ENCODE measurements around the gene TSKU. TPM values are rescaled to one million over a fixed set of nuclear protein-coding genes. Genes with fewer than 3 reads are reported as not detected.

The TSKU gene
- total RNA-seq, 1 experiment from 2014 or later = 99.4 TPM

GRCh38 chr11:76786016-76786415, 2.9 kb downstream of the TSKU start:
- peak overlapping the region; percentile 85 for H3K27ac ChIP-seq
- no TSS peak for BruUV-seq (replicated peaks)
- peak overlapping the region; percentile 94 for H3K4me3 ChIP-seq
- no peak for TF ChIP-seq EZH2 (IDR thresholded peaks at IDR 0.05; ENCODE audit: low read depth)
- no peak for TF ChIP-seq CTCF (conservative IDR thresholded peaks at IDR 0.05)
- POLR2A ChIA-PET (ENCODE audit: unreplicated experiment) = interaction anchor here (1.5 kb wide), 1 partner anchor 16 kb away, joined by 9 read pairs; no protein-coding TSS in a partner anchor
- H3K27me3 ChIP-seq (ENCODE audit: insufficient read depth, low read depth) = no peaks in the 10 kb centered on the region
- no peak for DNase-seq
- peaks cover 67% of the 10 kb centered on the region for H3K4me1 ChIP-seq (replicated peaks; ENCODE audit: insufficient read depth)
- H3K79me2 ChIP-seq (ENCODE audit: low read depth) = peaks cover 95% of the 10 kb centered on the region
- peaks cover 44% of the 10 kb centered on the region for H3K36me3 ChIP-seq (ENCODE audit: low read depth)
- H3F3A ChIP-seq (ENCODE audit: insufficient read depth, low read depth) = peaks cover 62% of the 10 kb centered on the region
- no peak overlapping the region for H2AFZ ChIP-seq
- peaks cover 45% of the 10 kb centered on the region for H4K20me1 ChIP-seq (ENCODE audit: insufficient read depth)
- no peaks in the 10 kb centered on the region for H3K9me2 ChIP-seq (ENCODE audit: insufficient read depth)
- H3K9me3 ChIP-seq (ENCODE audit: insufficient read depth, low read depth) = no peaks in the 10 kb centered on the region
- intact Hi-C loops (cut with micrococcal nuclease; ENCODE audit: unreplicated experiment) = loop anchor here (5.0 to 10.0 kb wide), 2 partner anchors 34 to 341 kb away; partner anchors contain the start of gene EMSY
- peak overlapping the region; percentile 98 for H3K4me2 ChIP-seq
- CTCF ChIA-PET = no interaction called here

- Histone ChIP-seq H3K36me3 (ENCODE audit: low read depth) (peaks cover 49% of the 10 kb centered on the region), H3K27me3 (ENCODE audit: insufficient read depth, low read depth) (no peaks in the 10 kb centered on the region), H3K9me3 (ENCODE audit: insufficient read depth, low read depth) (no peaks in the 10 kb centered on the region), H3K79me2 (ENCODE audit: low read depth) (peaks cover 95% of the 10 kb centered on the region), H3K4me1 (replicated peaks; ENCODE audit: insufficient read depth) (peaks cover 67% of the 10 kb centered on the region), H3K4me2 (peak overlapping the region; percentile 98), H3K27ac (peak overlapping the region; percentile 85), H3K9me2 (ENCODE audit: insufficient read depth) (no peaks in the 10 kb centered on the region), H2AFZ (no peak overlapping the region), H3K4me3 (peak overlapping the region; percentile 94), H4K20me1 (ENCODE audit: insufficient read depth) (peaks cover 49% of the 10 kb centered on the region), H3F3A (ENCODE audit: insufficient read depth, low read depth) (peaks cover 59% of the 10 kb centered on the region)
- peak in 1 of 2 experiments; percentile 32 for DNase-seq
- TF ChIP-seq EZH2 (IDR thresholded peaks at IDR 0.05; ENCODE audit: low read depth) (no peak), CTCF (conservative IDR thresholded peaks at IDR 0.05) (no peak)
- intact Hi-C loops (cut with micrococcal nuclease; ENCODE audit: unreplicated experiment) = loop anchor here (5.0 to 10.0 kb wide), 2 partner anchors 34 to 342 kb away; partner anchors contain the start of gene EMSY
- ChIA-PET CTCF (no interaction called here), POLR2A (ENCODE audit: unreplicated experiment) (interaction anchor here (1.5 kb wide), 1 partner anchor 17 kb away, joined by 9 read pairs; no protein-coding TSS in a partner anchor)
- BruUV-seq (replicated peaks) = no TSS peak
Measured at GRCh38 chr11:76786441-76787014, 3.4 kb downstream of the TSKU start.

GRCh38 chr11:76787271-76787670, 4.1 kb downstream of the TSKU start:
- Histone ChIP-seq H2AFZ (no peak overlapping the region), H3K4me1 (replicated peaks; ENCODE audit: insufficient read depth) (peaks cover 70% of the 10 kb centered on the region), H3K79me2 (ENCODE audit: low read depth) (peaks cover 95% of the 10 kb centered on the region), H3K27me3 (ENCODE audit: insufficient read depth, low read depth) (no peaks in the 10 kb centered on the region), H4K20me1 (ENCODE audit: insufficient read depth) (peaks cover 54% of the 10 kb centered on the region), H3F3A (ENCODE audit: insufficient read depth, low read depth) (peaks cover 58% of the 10 kb centered on the region), H3K36me3 (ENCODE audit: low read depth) (peaks cover 57% of the 10 kb centered on the region), H3K27ac (peak overlapping the region; percentile 85), H3K4me3 (peak overlapping the region; percentile 94; the same call in 1 of the 2 replicates), H3K4me2 (peak overlapping the region; percentile 98), H3K9me3 (ENCODE audit: insufficient read depth, low read depth) (no peaks in the 10 kb centered on the region), H3K9me2 (ENCODE audit: insufficient read depth) (no peaks in the 10 kb centered on the region)
- no TSS peak for BruUV-seq (replicated peaks)
- intact Hi-C loops (cut with micrococcal nuclease; ENCODE audit: unreplicated experiment) = loop anchor here (5.0 to 10.0 kb wide), 2 partner anchors 35 to 342 kb away; partner anchors contain the start of gene EMSY
- POLR2A ChIA-PET (ENCODE audit: unreplicated experiment) = interaction anchor here (1.7 kb wide), 1 partner anchor 17 kb away, joined by 21 read pairs; no protein-coding TSS in a partner anchor
- DNase-seq = no peak
- CTCF ChIA-PET = interaction anchor here (1.1 kb wide), 1 partner anchor 53 kb away, joined by 3 read pairs; no protein-coding TSS in a partner anchor
- TF ChIP-seq EZH2 (IDR thresholded peaks at IDR 0.05; ENCODE audit: low read depth) (no peak), CTCF (conservative IDR thresholded peaks at IDR 0.05) (no peak)
